Superior temporal gyrus (tissue), 1 donor: ENCODE measurements around the gene SH2D5.
A peak's percentile ranks its signal among the peaks of the same experiment; 100 is the strongest.

Experiments used
- DNase-seq: peaks from one replicate; pipeline ENCODE4 v3.0.0-alpha.2; 2016; ENCODE audit errors: extremely low spot score

SH2D5 gene

DNA sequence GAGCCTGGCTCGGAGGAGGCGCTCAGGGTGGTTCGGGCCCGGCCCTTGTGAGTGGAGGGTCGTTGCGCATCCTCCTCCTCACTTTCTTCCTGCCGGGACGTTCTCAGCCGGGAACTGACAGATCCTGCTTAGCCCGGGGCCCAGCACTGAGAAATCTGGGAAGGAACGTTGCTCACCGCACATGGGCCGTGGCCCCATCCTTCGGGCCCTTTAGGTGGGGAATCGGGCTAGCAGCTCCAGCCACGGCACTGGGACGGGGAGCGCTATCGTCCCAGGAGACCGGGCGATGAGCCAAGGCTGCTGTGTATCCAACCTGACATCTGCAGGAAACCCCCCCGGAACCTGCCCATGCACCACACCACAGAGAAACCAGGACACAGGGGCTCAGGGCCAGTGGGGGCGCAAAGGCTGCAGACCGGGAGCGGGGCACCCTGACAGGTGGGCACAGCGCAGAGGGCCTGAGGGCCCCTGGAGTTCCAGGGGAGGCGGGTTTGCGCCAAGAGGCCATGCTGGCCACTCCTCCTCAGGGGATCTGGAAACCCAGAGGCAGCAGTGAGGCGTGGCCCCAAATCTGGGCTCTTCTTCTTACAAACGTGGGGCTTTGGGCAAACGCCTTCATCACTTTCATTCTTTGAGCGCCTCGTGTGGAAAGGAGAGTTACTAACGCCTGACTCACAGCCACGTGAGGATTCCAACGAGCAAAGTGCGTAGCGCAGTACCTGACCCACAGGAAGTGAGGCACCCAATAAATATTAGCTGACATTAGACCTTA is at the start of gene SH2D5:
SH2D5 (minus strand) TSS at position 116 of the 772 bp plus-strand sequence. CDS start 4,659 bp downstream, outside the sequence.
- peak; percentile 84 for DNase-seq

DNA sequence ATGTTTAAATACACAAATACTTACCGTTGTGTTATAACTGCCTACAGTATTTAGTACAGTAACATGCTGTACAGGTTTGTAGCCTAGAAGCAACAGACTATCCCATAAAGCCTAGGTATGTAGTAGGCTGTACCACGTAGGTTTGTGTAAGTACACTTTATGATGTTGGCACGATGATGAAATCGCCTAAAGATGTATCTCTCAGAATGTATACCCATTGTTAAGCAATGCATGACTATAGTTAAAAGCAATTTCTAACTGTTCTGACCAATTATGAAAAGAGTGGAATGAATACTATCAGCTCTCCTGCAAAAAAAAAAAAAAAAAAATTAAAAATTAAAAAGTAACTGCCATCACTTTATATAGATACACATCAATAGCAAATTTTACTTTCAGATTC is 43.2 kb upstream of the SH2D5 start:
- no peak for DNase-seq

DNA sequence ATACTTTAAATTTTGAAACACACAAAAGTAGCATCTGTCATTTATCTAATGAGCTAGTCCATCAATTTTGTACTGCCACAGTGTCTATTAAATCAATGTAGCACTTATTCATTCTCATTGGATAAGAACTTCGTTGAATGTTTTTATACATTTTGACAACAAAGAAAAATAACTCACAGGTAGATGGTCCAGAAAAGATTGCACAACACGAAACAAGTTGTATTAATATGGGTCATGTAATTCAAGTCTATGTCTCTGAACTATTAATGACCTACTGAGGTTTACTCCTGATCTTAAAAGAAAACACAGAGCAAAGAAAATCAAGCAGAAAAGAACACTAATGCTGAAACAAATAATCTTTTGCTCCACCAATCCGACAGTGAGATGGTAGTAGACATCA is 39.3 kb upstream of the SH2D5 start:
- no peak for DNase-seq

- no peak for DNase-seq
Measured at GRCh38 chr1:20770314-20771087, 38.0 kb upstream of the SH2D5 start.

DNA sequence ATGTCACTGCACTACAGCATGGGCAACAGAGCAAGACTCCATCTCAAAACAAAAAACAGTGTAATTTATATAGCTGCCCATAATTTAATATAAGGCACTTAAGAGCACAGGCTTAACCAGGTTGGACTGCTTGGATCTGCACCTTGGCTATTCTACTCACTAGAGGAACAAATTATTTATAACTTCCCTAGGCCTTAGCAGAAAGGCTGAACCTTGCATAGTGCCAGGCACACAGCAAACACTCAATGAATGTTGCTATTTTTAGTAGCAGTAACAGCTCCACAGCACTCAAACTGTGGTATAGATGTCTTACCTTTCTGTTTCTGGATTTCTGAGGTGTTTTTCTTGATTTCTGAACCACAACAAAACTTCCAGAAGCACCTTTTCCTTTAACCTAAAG is 34.8 kb upstream of the SH2D5 start:
- no peak for DNase-seq

DNA sequence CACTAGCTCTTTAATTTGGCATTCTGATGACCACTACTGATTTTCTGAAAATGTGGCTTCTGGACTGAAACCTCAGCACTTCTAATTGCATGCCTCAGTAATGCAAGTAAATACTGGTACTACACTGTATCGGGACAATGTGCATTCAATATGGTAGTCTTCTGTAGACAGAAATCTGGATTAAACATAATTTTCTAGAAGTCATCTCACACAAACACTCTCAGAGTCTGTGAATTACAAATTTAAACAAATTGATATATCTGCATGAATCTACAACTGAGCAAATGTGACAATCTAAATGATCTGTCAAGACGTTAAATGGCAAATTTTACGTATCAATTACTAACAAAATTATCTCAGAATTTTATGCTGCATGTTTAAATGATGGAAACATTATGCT is 30.9 kb upstream of the SH2D5 start:
- DNase-seq, result no peak

GRCh38 chr1:20760322-20760721 is 27.8 kb upstream of the SH2D5 start:
- DNase-seq, result no peak

DNA sequence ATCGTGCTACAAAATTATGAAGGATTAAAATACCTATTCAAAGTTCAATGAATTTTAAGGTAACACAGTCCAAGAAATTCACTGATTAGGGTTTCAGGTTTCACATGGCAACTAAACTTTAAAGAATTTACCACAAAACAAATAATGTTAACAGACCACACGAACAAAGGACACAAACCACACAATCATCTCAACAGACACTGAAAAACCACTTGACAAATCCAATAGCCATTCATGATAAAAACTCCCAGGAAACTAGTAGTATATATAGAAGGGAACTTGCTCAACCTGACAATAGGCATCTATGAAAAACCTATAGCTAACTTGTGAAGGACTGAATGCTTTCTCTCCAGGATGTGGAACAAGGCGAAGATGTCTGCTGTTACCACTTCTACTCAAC is 21.1 kb upstream of the SH2D5 start:
- no peak for DNase-seq

GRCh38 chr1:20751462-20751990 is 19.0 kb upstream of the SH2D5 start:
- DNase-seq, result no peak

DNA sequence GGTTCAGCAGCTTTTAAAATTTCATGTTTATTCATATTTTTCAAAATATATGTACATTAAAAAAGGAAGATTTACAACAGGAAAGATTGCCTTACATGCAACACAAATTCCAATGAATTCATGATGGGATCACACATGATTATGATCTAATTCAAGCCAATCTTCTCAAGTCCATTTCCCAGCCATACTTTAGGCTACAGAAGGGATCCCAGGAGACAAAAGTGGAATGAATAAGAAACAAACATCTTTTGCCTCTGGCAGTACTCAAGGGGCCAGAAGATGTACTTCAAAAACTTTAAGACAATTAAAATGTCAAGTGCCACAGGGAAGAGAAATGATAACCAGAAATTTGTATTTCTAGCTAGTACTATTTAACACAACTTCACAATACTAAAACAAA is 10.2 kb upstream of the SH2D5 start:
- DNase-seq, result no peak

GRCh38 chr1:20740781-20741180 is 8.3 kb upstream of the SH2D5 start:
- DNase-seq, result no peak

DNA sequence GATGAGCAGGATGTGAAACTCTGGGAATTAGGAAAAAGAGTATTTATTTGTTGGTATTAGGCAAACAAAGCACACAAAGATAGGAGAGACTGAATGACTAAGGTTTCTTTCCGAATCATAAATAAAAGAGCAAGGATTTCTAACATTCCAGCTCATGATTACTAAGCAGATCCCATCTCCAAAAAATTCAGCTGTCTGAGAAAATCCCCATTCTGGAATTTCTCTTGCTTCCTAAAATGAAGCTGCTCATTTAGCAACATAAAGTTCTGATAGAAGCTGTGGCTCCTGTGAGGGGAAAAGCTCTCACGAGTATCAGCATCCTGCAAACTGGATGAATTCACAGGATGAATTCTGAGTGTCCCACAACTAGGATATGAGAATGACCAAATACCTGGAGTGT is 6.7 kb upstream of the SH2D5 start:
- DNase-seq, result no peak

DNA sequence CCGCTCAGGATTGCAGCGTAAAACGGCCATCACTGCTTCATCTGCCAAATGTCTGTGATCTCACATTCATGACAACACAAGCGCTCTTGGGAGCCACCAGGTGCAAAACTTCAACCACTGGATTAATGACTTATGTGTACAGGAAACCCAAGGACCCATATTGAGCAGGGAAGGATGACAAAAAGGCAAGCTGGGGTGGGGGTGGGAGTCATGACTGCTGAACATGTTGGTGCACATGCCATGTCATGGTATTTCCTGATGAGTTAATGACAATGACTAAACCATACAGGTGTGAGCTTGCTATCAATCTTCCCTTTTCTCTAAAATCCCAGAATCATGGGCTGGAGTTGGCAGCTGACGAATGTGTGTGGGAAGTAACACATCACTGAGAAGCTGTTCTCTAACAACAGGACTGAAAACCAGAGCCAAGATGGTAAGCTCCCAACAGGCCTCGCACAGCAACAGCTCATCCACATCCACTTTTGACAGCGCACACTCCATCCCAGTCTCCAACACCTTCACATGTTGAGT is 3.1 kb upstream of the SH2D5 start:
- DNase-seq, result peak; percentile 64

- DNase-seq, result no peak
Measured at GRCh38 chr1:20733360-20733975, 965 bp upstream of the SH2D5 start.

- no peak for DNase-seq
Measured at GRCh38 chr1:20732071-20732587, 374 bp downstream of the SH2D5 start.

- DNase-seq, result no peak
Measured at GRCh38 chr1:20731057-20731991, 1.2 kb downstream of the SH2D5 start.

DNA sequence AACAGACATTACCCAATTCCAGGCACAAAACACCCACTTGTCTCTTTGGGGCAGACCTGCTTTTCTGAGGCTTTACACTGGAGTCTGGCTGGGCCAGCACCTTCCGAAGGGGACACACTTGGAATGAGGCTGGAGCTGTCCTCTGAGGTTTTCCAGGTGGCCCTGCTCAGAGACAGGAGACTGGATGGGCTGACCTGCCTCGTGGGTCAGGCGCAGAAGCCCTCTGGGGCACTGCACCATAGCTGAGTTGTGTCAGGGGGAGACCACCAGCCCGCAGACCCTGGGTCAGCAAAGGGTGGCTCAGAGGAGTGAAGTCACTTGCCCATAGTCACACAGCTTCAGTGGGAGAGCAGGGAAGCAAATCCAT is 1.8 kb downstream of the SH2D5 start:
- no peak for DNase-seq

- no peak for DNase-seq
Measured at GRCh38 chr1:20729990-20730689, 2.4 kb downstream of the SH2D5 start.

GRCh38 chr1:20729155-20729931 is 3.2 kb downstream of the SH2D5 start:
- DNase-seq, result no peak
